Suprapubic skin (tissue), 4 donors: ENCODE results near the gene MYCBP2. TPM values are rescaled to one million over a fixed set of nuclear protein-coding genes. Genes with fewer than 3 reads are reported as not detected.

ENCODE experiments used
- DNase-seq, 2 donors: peaks; one replicate each; pipeline ENCODE4 v3.0.0-alpha.2; 2019; ENCODE audit warnings: low spot score in 2 of 2
- H3K27ac ChIP-seq: fragments of 200-600 bp; sonication (generic); one replicate; pipeline ENCODE4 v1.5.1; 2019
- H3K27me3 ChIP-seq: fragments of 200-600 bp; sonication (generic); one replicate; pipeline ENCODE4 v1.5.1; 2019
- H3K36me3 ChIP-seq: fragments of 200-600 bp; sonication (generic); one replicate; pipeline ENCODE4 v1.5.1; 2019
- H3K4me1 ChIP-seq: fragments of 200-600 bp; sonication (generic); one replicate; pipeline ENCODE4 v1.5.1; 2019
- H3K4me3 ChIP-seq: fragments of 200-600 bp; sonication (generic); one replicate; pipeline ENCODE4 v1.5.1; 2019; ENCODE audit warnings: mild to moderate bottlenecking
- H3K9me3 ChIP-seq: fragments of 200-600 bp; sonication (generic); one replicate; pipeline ENCODE4 v1.5.1; 2019
- CTCF ChIP-seq, 2 donors: fragments of 200-600 bp in 1 of 2; fragments of 450-650 bp in 1 of 2; sonication (generic) in 1 of 2; IDR thresholded peaks; one replicate each; pipeline ENCODE4 v1.5.1; 2016 to 2019; ENCODE audit warnings: antibody characterized with exemption in 2 of 2, mild to moderate bottlenecking in 1 of 2, moderate library complexity in 1 of 2
- EP300 ChIP-seq: sonication (generic); formaldehyde crosslinking; IDR thresholded peaks from one replicate; pipeline ENCODE4 v1.6.1; 2017; ENCODE audit warnings: antibody characterized with exemption
- POLR2A ChIP-seq, 2 donors: fragments of 450-650 bp; IDR thresholded peaks; one replicate each; pipeline ENCODE4 v1.6.1; 2017; ENCODE audit warnings: antibody characterized with exemption in 2 of 2, mild to moderate bottlenecking in 2 of 2, moderate library complexity in 2 of 2
- POLR2AphosphoS5 ChIP-seq, 3 donors: sonication (generic); formaldehyde crosslinking; IDR thresholded peaks; one replicate each; pipeline ENCODE4 v1.6.1; 2017; ENCODE audit warnings: antibody characterized with exemption in 3 of 3
- WGBS: methylation state at CpG from one replicate; pipeline ENCODE4 v1.1.5; 2018; 5-methylcytosine and 5-hydroxymethylcytosine counted together
- total RNA-seq, 4 donors: library from RNA; depleted of rRNA; stranded (reverse); fragments of >200 nt; gene quantifications; one replicate each; pipeline ENCODE4 v1.1.0, GENCODE V29; 2016

MYCBP2 gene
- total RNA-seq, 4 donors from 2014 or later, result 182 to 245 (median 207) TPM

GRCh38 chr13:77031656-77032243 is 295.1 kb downstream of the MYCBP2 start:
- peaks cover 6% of the 10 kb centered on the region for H3K4me1 ChIP-seq
- H3K4me3 ChIP-seq, result no peak overlapping the region
- H3K27ac ChIP-seq, result no peak overlapping the region
- no peaks in the 10 kb centered on the region for H3K27me3 ChIP-seq
- DNase-seq, result no peak
- no peak for TF ChIP-seq CTCF (IDR thresholded peaks at IDR 0.05)
- TF ChIP-seq EP300, result no peak
- TF ChIP-seq POLR2AphosphoS5 (IDR thresholded peaks at IDR 0.05), result no peak
- WGBS, result 88% methylated on average over 6 of the region's 6 CpGs
- no peaks in the 10 kb centered on the region for H3K9me3 ChIP-seq
- no peaks in the 10 kb centered on the region for H3K36me3 ChIP-seq

- WGBS, result 58% methylated on average over 1 of the region's 1 CpG
- no peak for DNase-seq
- no peak for TF ChIP-seq POLR2AphosphoS5 (IDR thresholded peaks at IDR 0.05)
- no peak for TF ChIP-seq POLR2A (IDR thresholded peaks at IDR 0.05)
- TF ChIP-seq EP300, result no peak
- TF ChIP-seq CTCF (IDR thresholded peaks at IDR 0.05), result no peak
Measured at GRCh38 chr13:77029436-77029835, 297.5 kb downstream of the MYCBP2 start.

GRCh38 chr13:77028202-77028601 is 298.7 kb downstream of the MYCBP2 start:
- WGBS, result 54% methylated on average over 5 of the region's 5 CpGs
- peak overlapping the region; percentile 100 for H3K27ac ChIP-seq
- peaks cover 28% of the 10 kb centered on the region for H3K4me1 ChIP-seq
- H3K9me3 ChIP-seq, result no peaks in the 10 kb centered on the region
- peak overlapping the region; percentile 96 for H3K4me3 ChIP-seq
- TF ChIP-seq POLR2AphosphoS5 (IDR thresholded peaks at IDR 0.05) (no peak), EP300 (no peak), POLR2A (IDR thresholded peaks at IDR 0.05) (no peak), CTCF (IDR thresholded peaks at IDR 0.05) (no peak)
- H3K27me3 ChIP-seq, result no peaks in the 10 kb centered on the region
- DNase-seq, result no peak
- H3K36me3 ChIP-seq, result no peaks in the 10 kb centered on the region

More at GRCh38 chr13:77029436-77029835, 297.5 kb downstream of the MYCBP2 start:
- Histone ChIP-seq H3K4me3 (no peak overlapping the region), H3K4me1 (peaks cover 15% of the 10 kb centered on the region), H3K27me3 (no peaks in the 10 kb centered on the region), H3K36me3 (no peaks in the 10 kb centered on the region), H3K27ac (no peak overlapping the region), H3K9me3 (no peaks in the 10 kb centered on the region)

- Histone ChIP-seq H3K4me1 (peaks cover 39% of the 10 kb centered on the region), H3K27me3 (no peaks in the 10 kb centered on the region), H3K27ac (peak within 1 kb of the TSS; percentile 100), H3K9me3 (no peaks in the 10 kb centered on the region), H3K4me3 (peak within 1 kb of the TSS; percentile 96), H3K36me3 (no peaks in the 10 kb centered on the region)
- under 1% methylated on average over 49 of the region's 74 CpGs for WGBS
- peak; percentile 24 to 77 for TF ChIP-seq POLR2A (IDR thresholded peaks at IDR 0.05)
- no peak for TF ChIP-seq EP300
- TF ChIP-seq CTCF (IDR thresholded peaks at IDR 0.05), result no peak
- TF ChIP-seq POLR2AphosphoS5 (IDR thresholded peaks at IDR 0.05), result peak; percentile 38 to 56 (median 50)
- DNase-seq, result peak; percentile 87
Measured at GRCh38 chr13:77026861-77027621, 299.9 kb downstream of the MYCBP2 start, which contains the start of gene FBXL3. FBXL3 (minus strand) TSS chr13:77027159; CDS start chr13:77021860, 5,299 bp downstream.

GRCh38 chr13:77026255-77026860 is 300.5 kb downstream of the MYCBP2 start:
- TF ChIP-seq CTCF (IDR thresholded peaks at IDR 0.05) (peak in 1 of 2 donors; percentile 4), EP300 (no peak), POLR2A (IDR thresholded peaks at IDR 0.05) (peak in 1 of 2 donors; percentile 37), POLR2AphosphoS5 (IDR thresholded peaks at IDR 0.05) (peak in 2 of 3 donors; percentile 54 to 87)
- H3K27ac ChIP-seq, result peak overlapping the region; percentile 100
- peak; percentile 92 to 95 for DNase-seq
- no peaks in the 10 kb centered on the region for H3K36me3 ChIP-seq
- H3K4me3 ChIP-seq, result peak overlapping the region; percentile 96
- 3% methylated on average over 11 of the region's 62 CpGs for WGBS
- H3K27me3 ChIP-seq, result no peaks in the 10 kb centered on the region
- H3K9me3 ChIP-seq, result no peaks in the 10 kb centered on the region
- peaks cover 46% of the 10 kb centered on the region for H3K4me1 ChIP-seq
